MCF 10A (cell line): ENCODE data around the gene PRR23B. TPM values are rescaled to one million over a fixed set of nuclear protein-coding genes. Genes with fewer than 3 reads are reported as not detected.
"Not testable (repeated sequence)": the region's sequence is repeated elsewhere in the genome, so short reads cannot be mapped to it uniquely, and the experiment has no call there.

Experiments used
- BruUV-seq: library from RNA; stranded (reverse); fragments of 400-500 nt; replicated peaks from 2 replicates; lab custom pipeline; 2021; lab: Mats Ljungman, UMichigan
- CTCF ChIA-PET: fragments of 300-600 bp; sonication (Branson Sonifier 250); formaldehyde crosslinking; extraction: SDS; loops from one replicate; lab custom pipeline; 2021; ENCODE audit warnings: antibody characterized with exemption, inconsistent platforms; lab: Yijun Ruan, JAX
- POLR2A ChIA-PET: fragments of 300-600, 350-650 bp; sonication (Branson Sonifier 250); formaldehyde crosslinking; extraction: SDS; loops from one replicate; lab custom pipeline; 2020; ENCODE audit warnings: antibody characterized with exemption, inconsistent platforms; lab: Yijun Ruan, JAX
- DNase-seq: peaks from one replicate; pipeline ENCODE4 v3.0.0-alpha.2; 2018; ENCODE audit not compliant: unreplicated experiment
- H3K27ac Mint-ChIP-seq: one replicate; pipeline ENCODE4 v1.8.0; 2022; ENCODE audit warnings: mild to moderate bottlenecking, low read depth, mixed read lengths; ENCODE audit not compliant: unreplicated experiment
- H3K27me3 Mint-ChIP-seq: one replicate; pipeline ENCODE4 v1.8.0; 2022; ENCODE audit warnings: mixed read lengths; ENCODE audit not compliant: insufficient read depth, unreplicated experiment
- H3K36me3 Mint-ChIP-seq: one replicate; pipeline ENCODE4 v1.8.0; 2022; ENCODE audit warnings: mild to moderate bottlenecking, moderate library complexity, mixed read lengths; ENCODE audit not compliant: insufficient read depth, unreplicated experiment
- H3K4me1 Mint-ChIP-seq: one replicate; pipeline ENCODE4 v1.8.0; 2022; ENCODE audit warnings: mixed read lengths; ENCODE audit not compliant: insufficient read depth, unreplicated experiment
- H3K4me3 Mint-ChIP-seq: one replicate; pipeline ENCODE4 v1.8.0; 2022; ENCODE audit warnings: mild to moderate bottlenecking, moderate library complexity, mixed read lengths; ENCODE audit not compliant: unreplicated experiment
- H3K9me3 Mint-ChIP-seq: one replicate; pipeline ENCODE4 v1.8.0; 2022; ENCODE audit warnings: mixed read lengths; ENCODE audit not compliant: unreplicated experiment
- intact Hi-C: fragments of 100-400 bp; cut with micrococcal nuclease; formaldehyde crosslinking; loops from 2 replicates; pipeline ENCODE4 v1.14.1; 2022
- total RNA-seq: library from RNA; stranded (reverse); gene quantifications from 2 replicates; pipeline ENCODE4 v1.2.3, GENCODE V29; 2022
- TF ChIP-seq, protein P1 (sequence below): fragments of 200-600 bp; IDR thresholded peaks from one replicate; pipeline ENCODE4 v1.8.0; 2022; ENCODE audit warnings: antibody characterized with exemption, mild to moderate bottlenecking; ENCODE audit not compliant: unreplicated experiment

Gene PRR23B
- total RNA-seq, 1 experiment from 2014 or later: not detected

DNA sequence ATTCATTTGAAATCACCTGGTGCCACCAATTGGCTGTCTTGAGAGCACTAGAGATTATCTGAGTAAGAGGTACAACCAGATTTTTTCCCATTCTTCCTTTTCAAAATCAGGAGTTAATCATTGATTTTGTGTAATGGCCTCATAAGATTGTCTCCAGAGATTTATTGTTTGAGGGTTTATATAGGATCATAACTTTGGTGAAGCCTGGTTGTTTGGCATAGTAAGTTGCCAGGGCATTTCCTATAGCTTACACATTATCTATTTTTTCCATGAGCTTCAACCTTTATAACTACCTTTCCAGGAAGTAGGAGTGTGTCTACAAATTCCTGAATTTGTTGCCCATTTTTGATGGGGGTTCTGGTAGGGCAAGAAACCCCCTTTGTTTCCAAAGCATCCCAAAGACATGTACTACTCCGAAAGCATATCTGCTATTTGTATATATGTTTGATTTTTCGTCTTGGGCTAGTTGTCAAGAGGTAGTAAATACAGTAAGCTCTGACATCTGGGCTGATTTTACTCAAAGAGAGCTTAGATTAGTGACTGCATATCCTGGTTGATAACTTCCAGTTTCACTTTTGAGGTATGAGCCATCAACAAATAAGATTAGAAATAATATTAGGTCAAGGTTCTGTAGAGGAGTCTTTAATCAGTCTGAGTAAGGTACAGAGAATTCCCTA, 11.7 kb upstream of the PRR23B start:
- H3K36me3 Mint-ChIP-seq: no peaks in the 10 kb centered on the region
- DNase-seq: no peak
- peaks cover 16% of the 10 kb centered on the region for H3K9me3 Mint-ChIP-seq
- no peak overlapping the region for H3K4me3 Mint-ChIP-seq
- H3K27ac Mint-ChIP-seq: no peak overlapping the region
- intact Hi-C loops: no loop called here
- TF ChIP-seq, protein P1, sequence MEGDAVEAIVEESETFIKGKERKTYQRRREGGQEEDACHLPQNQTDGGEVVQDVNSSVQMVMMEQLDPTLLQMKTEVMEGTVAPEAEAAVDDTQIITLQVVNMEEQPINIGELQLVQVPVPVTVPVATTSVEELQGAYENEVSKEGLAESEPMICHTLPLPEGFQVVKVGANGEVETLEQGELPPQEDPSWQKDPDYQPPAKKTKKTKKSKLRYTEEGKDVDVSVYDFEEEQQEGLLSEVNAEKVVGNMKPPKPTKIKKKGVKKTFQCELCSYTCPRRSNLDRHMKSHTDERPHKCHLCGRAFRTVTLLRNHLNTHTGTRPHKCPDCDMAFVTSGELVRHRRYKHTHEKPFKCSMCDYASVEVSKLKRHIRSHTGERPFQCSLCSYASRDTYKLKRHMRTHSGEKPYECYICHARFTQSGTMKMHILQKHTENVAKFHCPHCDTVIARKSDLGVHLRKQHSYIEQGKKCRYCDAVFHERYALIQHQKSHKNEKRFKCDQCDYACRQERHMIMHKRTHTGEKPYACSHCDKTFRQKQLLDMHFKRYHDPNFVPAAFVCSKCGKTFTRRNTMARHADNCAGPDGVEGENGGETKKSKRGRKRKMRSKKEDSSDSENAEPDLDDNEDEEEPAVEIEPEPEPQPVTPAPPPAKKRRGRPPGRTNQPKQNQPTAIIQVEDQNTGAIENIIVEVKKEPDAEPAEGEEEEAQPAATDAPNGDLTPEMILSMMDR: no peak
- H3K27me3 Mint-ChIP-seq: peaks cover 14% of the 10 kb centered on the region
- POLR2A ChIA-PET: no interaction called here
- H3K4me1 Mint-ChIP-seq: no peaks in the 10 kb centered on the region
- no TSS peak for BruUV-seq
- CTCF ChIA-PET: interaction anchor here (0.7 to 1.5 kb wide), 4 partner anchors 10 to 294 kb away, joined by 3 to 6 read pairs (median 3); no protein-coding TSS in a partner anchor

- H3K4me1 Mint-ChIP-seq, CTCF ChIA-PET, H3K36me3 Mint-ChIP-seq, H3K4me3 Mint-ChIP-seq, BruUV-seq, H3K27ac Mint-ChIP-seq, intact Hi-C loops, DNase-seq: not testable (repeated sequence)
- Mint-ChIP-seq H3K9me3 (peaks cover 16% of the 10 kb centered on the region), H3K27me3 (peaks cover 14% of the 10 kb centered on the region)
- POLR2A ChIA-PET: interaction anchor here (0.6 kb wide), 1 partner anchor 9 kb away, joined by 4 read pairs; no protein-coding TSS in a partner anchor
These were observed 9.8 kb upstream of the PRR23B start for GRCh38 chr3:139030576-139030975.

GRCh38 chr3:139024968-139025367, 4.2 kb upstream of the PRR23B start:
- Mint-ChIP-seq H3K9me3 (peaks cover 7% of the 10 kb centered on the region), H3K36me3 (no peaks in the 10 kb centered on the region), H3K27me3 (peaks cover 8% of the 10 kb centered on the region), H3K4me1 (no peaks in the 10 kb centered on the region), H3K27ac (no peak overlapping the region), H3K4me3 (no peak overlapping the region)
- intact Hi-C loops: no loop called here
- TF ChIP-seq, protein P1: no peak
- no peak for DNase-seq
- POLR2A ChIA-PET: no interaction called here
- CTCF ChIA-PET: no interaction called here
- no TSS peak for BruUV-seq

GRCh38 chr3:139020036-139020867, 474 bp downstream of the PRR23B start:
- H3K27ac Mint-ChIP-seq: no peak overlapping the region
- intact Hi-C loops: no loop called here
- TF ChIP-seq, protein P1: no peak
- no peaks in the 10 kb centered on the region for H3K36me3 Mint-ChIP-seq
- H3K4me3 Mint-ChIP-seq: no peak overlapping the region
- BruUV-seq: no TSS peak
- H3K9me3 Mint-ChIP-seq: peaks cover 8% of the 10 kb centered on the region
- no peaks in the 10 kb centered on the region for H3K27me3 Mint-ChIP-seq
- DNase-seq: no peak
- H3K4me1 Mint-ChIP-seq: peaks cover 5% of the 10 kb centered on the region
- ChIA-PET CTCF (no interaction called here), POLR2A (no interaction called here)
